K562 (cell line): Measurements from ENCODE around the gene HP1BP3. TPM values are rescaled to one million over a fixed set of nuclear protein-coding genes. Genes with fewer than 3 reads are reported as not detected.

Source experiments
- ATAC-seq: fragments of 200-7000 bp; cut with Tn5 transposase; 3 replicates; pipeline ENCODE4 v1.9.1; 2020; ENCODE audit warnings: moderate library complexity
- BruUV-seq: library from RNA; stranded (reverse); fragments of 400-500 nt; replicated peaks from 2 replicates; lab custom pipeline; 2021; lab: Mats Ljungman, UMichigan
- CTCF ChIA-PET: fragments of 300-600 bp; formaldehyde crosslinking; extraction: SDS; loops from one replicate; lab custom pipeline; 2021; ENCODE audit warnings: low intra/inter-chr PET ratio; lab: Yijun Ruan, JAX
- POLR2A ChIA-PET: fragments of 300-600, 350-650 bp; sonication (Branson Sonifier 250); formaldehyde crosslinking; extraction: SDS; loops from one replicate; lab custom pipeline; 2021; ENCODE audit warnings: antibody characterized with exemption, inconsistent platforms; lab: Yijun Ruan, JAX
- DNase-seq, 4 experiments: peaks; one replicate each; pipeline versions ENCODE4 v3.0.0 to v3.0.0-alpha.2; 2011 to 2018; ENCODE audit warnings: low spot score in 3 of 4, mixed read lengths in 3 of 4; ENCODE audit errors: extremely low read depth in 1 of 4
- FAIRE-seq: peaks from 2 replicates; lab custom pipeline; 2011; peaks lifted over from hg19 to GRCh38; lab: Jason Lieb, UNC
- H2AFZ ChIP-seq: 2 replicates; pipeline ENCODE4 v1.6.0; 2011; ENCODE audit warnings: low read depth, low read length, control low read depth, inconsistent platforms
- H3K27ac ChIP-seq: fragments of 200-600 bp; 3 replicates; pipeline ENCODE4 v1.8.0; 2011; ENCODE audit warnings: low read depth, mild to moderate bottlenecking, control low read depth, inconsistent platforms, low read length, moderate library complexity, mixed read lengths; ENCODE audit errors: extremely low read depth
- H3K27me3 ChIP-seq, 2 experiments: fragments of 300-600 bp in 1 of 2; 2 replicates in 1 of 2; 3 replicates in 1 of 2; pipeline versions ENCODE4 v1.6.0 to v1.8.0; 2011; ENCODE audit warnings: inconsistent platforms in 2 of 2, low read length in 2 of 2, mild to moderate bottlenecking in 1 of 2, mixed read lengths in 1 of 2, moderate library complexity in 1 of 2; ENCODE audit not compliant: control insufficient read depth in 2 of 2, insufficient read depth in 2 of 2
- H3K36me3 ChIP-seq: fragments of 300-600 bp; 3 replicates; pipeline ENCODE4 v1.8.0; 2011; ENCODE audit warnings: mild to moderate bottlenecking, low read length, inconsistent platforms; ENCODE audit not compliant: control insufficient read depth, insufficient read depth
- H3K4me1 ChIP-seq, 2 experiments: fragments of 200-600 bp in 1 of 2; replicated peaks in 1 of 2; 2 replicates in 1 of 2; 3 replicates in 1 of 2; pipeline versions ENCODE4 v1.5.1 to v1.8.0; 2011; ENCODE audit warnings: inconsistent platforms in 2 of 2, low read length in 2 of 2, mild to moderate bottlenecking in 1 of 2, mixed read lengths in 1 of 2, moderate library complexity in 1 of 2; ENCODE audit not compliant: control insufficient read depth in 2 of 2, insufficient read depth in 2 of 2
- H3K4me2 ChIP-seq: 2 replicates; pipeline ENCODE4 v1.6.1; 2011; ENCODE audit warnings: low read length, control low read depth, inconsistent platforms, mixed read lengths; ENCODE audit not compliant: insufficient read depth
- H3K4me3 ChIP-seq: fragments of 200-600 bp; sonication (generic), shearing (Covaris generic); 2 replicates; pipeline ENCODE4 v1.5.1; 2016; ENCODE audit warnings: control low read depth, inconsistent platforms
- H3K79me2 ChIP-seq: fragments of 200-600 bp; 3 replicates; pipeline ENCODE4 v1.8.0; 2011; ENCODE audit warnings: low read length, inconsistent platforms; ENCODE audit not compliant: control insufficient read depth, insufficient read depth
- H3K9ac ChIP-seq, 2 experiments: 2 replicates each; pipeline versions ENCODE4 v1.6.0 to v1.6.1; 2011; ENCODE audit warnings: low read depth in 2 of 2, low read length in 2 of 2, control low read depth in 1 of 2, inconsistent platforms in 1 of 2, mild to moderate bottlenecking in 1 of 2, mixed read lengths in 1 of 2; ENCODE audit not compliant: insufficient read depth in 1 of 2
- H3K9me1 ChIP-seq: one replicate; pipeline ENCODE4 v1.6.0; 2011; ENCODE audit warnings: inconsistent platforms, mild to moderate bottlenecking, low read length, moderate library complexity; ENCODE audit not compliant: control insufficient read depth, insufficient read depth
- H3K9me3 ChIP-seq: replicated peaks from 2 replicates; pipeline ENCODE4 v1.5.1; 2011; ENCODE audit warnings: low read depth, low read length, inconsistent platforms; ENCODE audit not compliant: control insufficient read depth, insufficient read depth
- H4K20me1 ChIP-seq: replicated peaks from 2 replicates; pipeline ENCODE4 v1.6.1; 2011; ENCODE audit warnings: low read length, inconsistent platforms, mixed read lengths; ENCODE audit not compliant: control insufficient read depth, insufficient read depth
- CHD2 ChIP-seq: IDR thresholded peaks from 2 replicates; pipeline ENCODE4 v1.6.1; 2011; ENCODE audit warnings: low read depth, low read length
- HNRNPH1 ChIP-seq: fragments of 200-400 bp; formaldehyde crosslinking; optimal IDR thresholded peaks from 2 replicates; pipeline ENCODE3; 2017; ENCODE audit warnings: low read depth, mild to moderate bottlenecking, low read length, moderate library complexity
- MYC ChIP-seq, 2 experiments: fragments of 250-450 bp in 1 of 2; sonication (Bioruptor Pico) in 1 of 2; IDR thresholded peaks; 2 replicates each; pipeline versions ENCODE4 v1.5.1 to v1.6.1; 2012 to 2021; ENCODE audit warnings: low read depth in 2 of 2, borderline replicate concordance in 1 of 2, improper control_type of control experiment in 1 of 2, low read length in 1 of 2, mild to moderate bottlenecking in 1 of 2, moderate library complexity in 1 of 2
- PHTF2 ChIP-seq: fragments of 250-450 bp; sonication (Bioruptor Pico); IDR thresholded peaks from 2 replicates; pipeline ENCODE4 v1.5.0; 2021; ENCODE audit warnings: mild to moderate bottlenecking
- ZNF143 ChIP-seq: sonication (generic); formaldehyde crosslinking; IDR thresholded peaks from 2 replicates; pipeline ENCODE4 v1.9.0; 2022; ENCODE audit warnings: mild to moderate bottlenecking, missing genetic modification reagents
- WGBS: fragments of 100-300 bp; shearing (Covaris generic); methylation state at CpG from one replicate; pipeline ENCODE4 v1.1.6; 2016; ENCODE audit warnings: low coverage, mixed read lengths; ENCODE audit not compliant: insufficient coverage; ENCODE audit errors: missing lambda C conversion rate; 5-methylcytosine and 5-hydroxymethylcytosine counted together
- in situ Hi-C: fragments of 300-500 bp; cut with MboI; formaldehyde crosslinking; loops from 4 replicates; pipeline ENCODE4 v1.15.0; 2018; ENCODE audit warnings: inconsistent platforms, mixed read lengths
- intact Hi-C: fragments of 100-400 bp; cut with micrococcal nuclease; formaldehyde crosslinking; loops from 2 replicates; pipeline ENCODE4 v1.14.2; 2022
- polyA plus RNA-seq, 8 experiments: library from polyadenylated mRNA; depleted of rRNA in 4 of 8; stranded (reverse) in 5 of 8; unstranded in 3 of 8; fragments of >200 nt; fragmentation: Nextera tagmentation in 2 of 8; fragmentation: Illumina TruSeq in 1 of 8; extraction: Ambion mirVana in 2 of 8; extraction: Trizol in 1 of 8; gene quantifications; 2 replicates each; pipeline versions ENCODE4 v1.2.1 to v1.2.3, GENCODE V29; 2011 to 2014; ENCODE audit warnings: inconsistent platforms in 1 of 8, missing spikeins in 1 of 8
- total RNA-seq, 7 experiments: library from RNA; depleted of rRNA in 6 of 7; stranded (reverse); fragments of >200 nt in 6 of 7; fragmentation: Illumina TruSeq in 2 of 7; extraction: Trizol in 2 of 7; gene quantifications; 2 replicates each; pipeline versions ENCODE4 v1.2.1 to v1.2.3, GENCODE V29; 2011 to 2021; ENCODE audit warnings: low replicate concordance in 1 of 7

Gene HP1BP3
- total and polyA plus RNA-seq, 9 of the 15 experiments (the other 6 are each of a cell fraction or from before 2014, with no cell fraction given) = 57.3 to 513 (median 240) TPM

DNA sequence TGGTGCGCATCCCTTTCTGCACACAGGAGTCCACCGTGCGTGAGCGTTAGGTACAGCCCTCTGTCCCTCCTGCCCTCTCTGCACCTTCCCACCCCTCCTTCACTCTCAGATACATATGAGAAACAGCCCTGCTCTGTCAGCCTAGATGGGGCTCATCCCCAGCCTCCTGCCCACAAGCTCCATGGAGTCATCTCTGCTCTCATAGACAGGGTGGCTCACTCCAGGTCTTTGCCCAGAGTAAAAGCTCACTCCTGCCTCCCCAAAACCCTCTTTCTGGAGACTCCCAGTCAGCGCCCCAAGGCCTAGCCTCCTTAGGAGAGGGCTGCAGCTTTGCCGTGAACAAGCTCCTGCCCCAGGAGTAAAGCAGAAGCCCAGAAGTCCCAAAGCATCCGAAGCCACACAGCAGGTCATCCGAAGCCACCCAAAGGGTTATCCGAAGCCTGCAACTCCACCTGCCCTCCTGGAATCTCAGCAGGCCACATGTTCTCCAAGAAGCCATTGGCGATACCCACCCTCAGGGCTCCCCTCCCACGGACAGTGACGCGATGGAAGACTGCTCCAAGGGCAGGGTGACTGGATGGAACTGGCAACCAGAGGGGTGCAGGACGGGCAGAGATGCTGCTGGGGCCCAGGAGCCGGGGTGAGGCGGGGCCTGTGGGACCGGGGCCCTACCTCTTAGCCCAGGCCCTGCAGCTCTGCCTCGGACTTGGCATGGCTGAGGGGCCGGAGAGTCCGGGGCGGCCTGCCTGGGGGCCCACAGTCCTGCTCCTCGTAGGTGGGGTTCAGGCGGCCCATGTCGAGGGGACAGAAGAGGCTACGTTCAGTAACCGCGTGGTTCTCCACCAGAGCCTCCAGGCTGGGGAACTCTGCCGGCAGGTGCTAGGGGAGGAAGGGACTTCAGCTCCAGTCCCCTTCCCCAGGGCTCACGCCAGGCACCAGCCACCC lies 65.7 kb downstream of the HP1BP3 start:
- BruUV-seq = no TSS peak
- no peaks in the 10 kb centered on the region for H3K79me2 ChIP-seq
- no peaks in the 10 kb centered on the region for H3K36me3 ChIP-seq
- intact Hi-C loops = no loop called here
- 10% methylated on average over 28 of the region's 29 CpGs for WGBS
- no peak overlapping the region for H3K4me3 ChIP-seq
- H3K27me3 ChIP-seq = peaks cover 21 to 82% of the 10 kb centered on the region in 2 experiments; a peak in 4 of 5 replicates
- no peak overlapping the region for H2AFZ ChIP-seq
- H3K9me3 ChIP-seq = no peaks in the 10 kb centered on the region
- FAIRE-seq = no peak
- peak overlapping the region in 1 of 2 experiments; percentile 39; a peak in 1 of 4 replicates for H3K9ac ChIP-seq
- ATAC-seq = no peak
- DNase-seq = no peak
- TF ChIP-seq PHTF2 (CRISPR knock-in tag) (no peak), MYC (IDR thresholded peaks at IDR 0.05; ENCODE audit: low read depth, low read length) (no peak), MYC (CRISPR knock-in tag; IDR thresholded peaks at IDR 0.05; ENCODE audit: borderline replicate concordance, low read depth) (no peak), ZNF143 (CRISPR knock-in tag) (no peak), CHD2 (no peak), HNRNPH1 (no peak)
- TF ChIP-seq, all 486 proteins: peak for 0
- Histone ChIP-seq H3K4me1 (peaks cover 0 to 59% of the 10 kb centered on the region in 2 experiments; a peak in 2 of 5 replicates), H3K4me2 (no peak overlapping the region), H3K27ac (no peak overlapping the region), H3K9me1 (no peaks in the 10 kb centered on the region), H4K20me1 (peaks cover 16% of the 10 kb centered on the region; the same call in 1 of the 2 replicates)
- in situ Hi-C loops = no loop called here
- CTCF ChIA-PET = no interaction called here
- POLR2A ChIA-PET = interaction anchor here (0.6 to 1.2 kb wide), 3 partner anchors 15 to 191 kb away, joined by 3 read pairs; no protein-coding TSS in a partner anchor
